ENCODE measurements around the gene STARD9. TPM values are rescaled to one million over a fixed set of nuclear protein-coding genes. Genes with fewer than 3 reads are reported as not detected.

Gene STARD9
- total RNA-seq, 1 donor from 2014 or later, result 7.2 TPM

GRCh38 chr15:42602501-42602900 is 27.1 kb downstream of the STARD9 start:
- H3K36me3 Mint-ChIP-seq (ENCODE audit: low read depth, unreplicated experiment), result peaks cover 4% of the 10 kb centered on the region
- no peak overlapping the region for H3K4me3 Mint-ChIP-seq (ENCODE audit: unreplicated experiment)
- no peak overlapping the region for H3K27ac Mint-ChIP-seq (ENCODE audit: unreplicated experiment)
- H3K27me3 Mint-ChIP-seq (ENCODE audit: unreplicated experiment), result peaks cover 4% of the 10 kb centered on the region
- peaks cover 12% of the 10 kb centered on the region for H3K4me1 Mint-ChIP-seq (ENCODE audit: unreplicated experiment)
- no peaks in the 10 kb centered on the region for H3K9me3 Mint-ChIP-seq (ENCODE audit: unreplicated experiment)
- no peak for TF ChIP-seq CTCF (IDR thresholded peaks at IDR 0.05; ENCODE audit: unreplicated experiment)
- DNase-seq (ENCODE audit: low spot score), result no peak

- Mint-ChIP-seq H3K27me3 (ENCODE audit: unreplicated experiment) (peaks cover 4% of the 10 kb centered on the region), H3K4me3 (ENCODE audit: unreplicated experiment) (no peak overlapping the region), H3K27ac (ENCODE audit: unreplicated experiment) (no peak overlapping the region), H3K9me3 (ENCODE audit: unreplicated experiment) (no peaks in the 10 kb centered on the region), H3K36me3 (ENCODE audit: low read depth, unreplicated experiment) (peaks cover 4% of the 10 kb centered on the region), H3K4me1 (ENCODE audit: unreplicated experiment) (peaks cover 25% of the 10 kb centered on the region)
- no peak for DNase-seq (ENCODE audit: low spot score)
- no peak for TF ChIP-seq CTCF (IDR thresholded peaks at IDR 0.05; ENCODE audit: unreplicated experiment)
Observed at GRCh38 chr15:42603978-42604377, 28.6 kb downstream of the STARD9 start.

DNA sequence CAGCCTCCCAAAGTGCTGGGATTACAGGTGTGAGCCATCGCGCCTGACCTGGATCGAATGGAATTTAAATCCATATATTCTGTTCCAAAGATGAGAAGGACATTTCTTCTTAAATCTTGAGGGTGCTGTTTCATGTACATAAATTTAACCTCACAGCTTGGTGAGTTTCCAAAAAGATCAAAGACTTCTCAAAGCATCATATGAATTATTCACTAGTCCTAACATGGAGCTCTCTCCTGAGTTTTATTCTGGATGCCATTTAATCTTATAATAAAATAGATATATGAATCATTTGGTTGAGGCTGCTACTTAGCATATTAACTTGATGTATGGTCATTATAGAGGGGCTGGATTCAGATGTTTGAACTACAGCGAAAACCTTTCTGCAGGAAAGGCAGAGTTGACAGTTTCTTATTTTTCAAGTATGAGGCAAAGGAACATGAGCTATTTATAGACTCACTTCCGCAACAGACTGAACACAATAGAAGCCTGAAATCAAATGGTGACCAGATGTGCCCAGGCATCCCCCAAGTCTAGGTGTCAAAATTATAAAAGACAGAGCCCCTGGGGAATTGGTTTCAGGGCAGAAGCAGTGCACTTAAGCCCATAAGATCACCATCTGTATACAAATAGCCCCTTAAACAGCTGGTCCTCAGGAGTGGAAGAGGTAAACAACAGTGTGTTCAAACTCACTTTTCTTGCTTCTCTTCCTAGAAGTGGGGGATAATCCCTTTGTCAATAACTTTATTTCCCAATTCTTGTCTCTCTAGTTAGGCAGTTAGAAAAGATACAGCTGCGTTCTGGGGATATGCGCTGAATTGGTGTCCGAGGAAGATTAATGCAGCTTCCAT is 29.7 kb downstream of the STARD9 start:
- TF ChIP-seq CTCF (IDR thresholded peaks at IDR 0.05; ENCODE audit: unreplicated experiment), result no peak
- H3K27ac Mint-ChIP-seq (ENCODE audit: unreplicated experiment), result no peak overlapping the region
- H3K27me3 Mint-ChIP-seq (ENCODE audit: unreplicated experiment), result peaks cover 4% of the 10 kb centered on the region
- no peak overlapping the region for H3K4me3 Mint-ChIP-seq (ENCODE audit: unreplicated experiment)
- peaks cover 2% of the 10 kb centered on the region for H3K36me3 Mint-ChIP-seq (ENCODE audit: low read depth, unreplicated experiment)
- H3K9me3 Mint-ChIP-seq (ENCODE audit: unreplicated experiment), result no peaks in the 10 kb centered on the region
- DNase-seq (ENCODE audit: low spot score), result no peak
- peaks cover 27% of the 10 kb centered on the region for H3K4me1 Mint-ChIP-seq (ENCODE audit: unreplicated experiment)

DNA sequence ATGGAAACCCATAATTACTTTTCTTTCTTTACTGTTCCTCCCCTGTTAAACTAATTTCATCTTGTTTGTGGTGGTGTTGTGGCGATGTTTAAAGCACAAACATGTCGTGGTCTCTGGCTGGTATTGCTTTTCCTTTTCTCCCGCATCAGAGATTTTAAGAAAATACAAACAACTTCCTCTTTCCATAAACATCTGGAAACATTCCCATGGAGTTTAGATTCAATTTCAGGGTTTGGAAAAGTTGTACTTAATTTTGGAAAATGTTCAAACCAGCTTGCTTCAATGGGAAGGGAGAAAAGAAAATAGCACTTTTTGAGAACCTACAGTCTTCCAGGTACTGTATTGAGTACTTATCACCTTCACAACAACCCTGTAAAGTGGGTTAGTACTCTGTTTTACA is 30.4 kb downstream of the STARD9 start:
- Mint-ChIP-seq H3K27ac (ENCODE audit: unreplicated experiment) (no peak overlapping the region), H3K4me1 (ENCODE audit: unreplicated experiment) (peaks cover 27% of the 10 kb centered on the region), H3K27me3 (ENCODE audit: unreplicated experiment) (peaks cover 4% of the 10 kb centered on the region), H3K36me3 (ENCODE audit: low read depth, unreplicated experiment) (no peaks in the 10 kb centered on the region), H3K9me3 (ENCODE audit: unreplicated experiment) (no peaks in the 10 kb centered on the region), H3K4me3 (ENCODE audit: unreplicated experiment) (no peak overlapping the region)
- TF ChIP-seq CTCF (IDR thresholded peaks at IDR 0.05; ENCODE audit: unreplicated experiment), result no peak
- DNase-seq (ENCODE audit: low spot score), result no peak

DNA sequence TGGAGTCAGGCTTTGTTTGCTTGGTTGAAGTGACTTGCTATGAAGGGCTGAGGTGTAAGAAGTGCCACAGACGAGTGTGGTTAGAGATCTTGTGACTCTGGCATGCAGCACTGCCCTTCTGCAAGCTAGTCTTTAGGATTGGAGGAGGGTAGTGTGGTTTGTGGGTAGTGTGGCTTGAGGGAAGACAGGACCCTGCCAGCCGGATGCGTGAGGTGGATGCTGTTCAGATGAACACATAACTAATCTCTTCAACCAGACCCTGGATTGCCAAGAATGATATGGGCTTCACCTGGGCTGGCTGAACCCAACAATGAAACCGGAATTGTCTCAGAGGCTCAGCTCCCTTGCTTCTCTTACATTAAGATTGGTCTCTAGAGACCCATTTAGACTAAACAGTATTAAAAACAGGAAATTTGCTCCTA is 32.7 kb downstream of the STARD9 start:
- Mint-ChIP-seq H3K36me3 (ENCODE audit: low read depth, unreplicated experiment) (no peaks in the 10 kb centered on the region), H3K27ac (ENCODE audit: unreplicated experiment) (no peak overlapping the region), H3K27me3 (ENCODE audit: unreplicated experiment) (peaks cover 2% of the 10 kb centered on the region), H3K4me1 (ENCODE audit: unreplicated experiment) (peaks cover 27% of the 10 kb centered on the region), H3K9me3 (ENCODE audit: unreplicated experiment) (no peaks in the 10 kb centered on the region), H3K4me3 (ENCODE audit: unreplicated experiment) (no peak overlapping the region)
- TF ChIP-seq CTCF (IDR thresholded peaks at IDR 0.05; ENCODE audit: unreplicated experiment), result no peak
- no peak for DNase-seq (ENCODE audit: low spot score)
